ENCODE results near the gene DLL3. TPM values are rescaled to one million over a fixed set of nuclear protein-coding genes. Genes with fewer than 3 reads are reported as not detected.

Gene DLL3
- total RNA-seq, 1 donor from 2014 or later, result 42.7 TPM

DNA sequence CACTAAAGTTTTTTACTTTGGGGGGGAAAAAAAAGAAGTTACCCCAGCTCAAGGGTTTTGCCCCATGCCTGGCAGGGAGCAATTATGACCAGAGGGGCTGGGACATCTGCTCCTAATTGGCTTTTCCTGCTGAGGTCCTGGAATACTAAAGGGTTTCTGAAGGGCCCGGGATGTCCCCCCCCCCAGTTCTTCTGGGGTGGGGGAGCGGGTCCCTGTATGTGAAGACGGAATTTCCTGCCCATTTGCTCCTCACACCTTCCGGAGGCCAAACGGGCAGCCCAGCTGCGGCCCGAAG lies 1.1 kb upstream of the DLL3 start:
- Mint-ChIP-seq H3K4me1 (ENCODE audit: unreplicated experiment) (peaks cover 16% of the 10 kb centered on the region), H3K36me3 (ENCODE audit: low read depth, unreplicated experiment) (peaks cover 15% of the 10 kb centered on the region)

DNA sequence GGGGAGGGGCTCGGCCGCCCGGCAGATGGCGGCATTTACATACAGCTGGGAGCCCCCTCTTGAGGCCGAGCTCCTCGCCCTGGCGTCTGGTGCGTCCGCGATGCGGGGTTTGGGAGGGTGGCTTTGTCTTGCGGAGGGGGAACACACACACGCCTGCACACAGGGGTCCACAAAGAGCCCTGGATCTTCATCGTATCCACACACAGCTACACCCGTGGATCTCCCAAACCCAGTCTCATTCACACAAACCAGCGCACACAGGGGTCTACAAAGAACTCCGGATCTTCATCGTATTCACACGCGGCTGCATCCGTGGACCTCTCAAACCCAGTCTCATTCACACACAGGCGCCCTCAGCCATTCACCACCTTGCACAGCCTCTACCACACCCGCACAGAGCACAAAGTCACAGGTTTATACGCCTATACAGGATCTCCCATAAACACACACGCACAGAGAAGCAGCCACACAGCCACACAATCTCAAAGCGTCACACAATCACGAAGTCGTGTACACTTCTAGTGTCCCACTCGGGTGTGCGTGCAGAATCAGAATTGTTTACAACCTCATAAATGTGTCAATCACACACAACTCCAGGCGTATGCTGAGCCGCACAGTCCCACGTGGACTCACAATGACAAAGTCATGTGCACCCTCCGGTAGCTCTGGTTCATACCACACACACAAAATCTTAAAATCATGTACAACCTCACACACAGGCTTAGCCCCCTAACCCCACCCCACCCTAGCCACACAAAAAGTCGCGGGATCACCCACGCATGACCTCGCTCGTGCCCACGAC lies 550 bp upstream of the DLL3 start:
- peak overlapping the region; percentile 62 for H3K27ac Mint-ChIP-seq (ENCODE audit: unreplicated experiment)
- H3K4me1 Mint-ChIP-seq (ENCODE audit: unreplicated experiment), result peaks cover 16% of the 10 kb centered on the region
- peaks cover 10% of the 10 kb centered on the region for H3K27me3 Mint-ChIP-seq (ENCODE audit: unreplicated experiment)
- peaks cover 13% of the 10 kb centered on the region for H3K36me3 Mint-ChIP-seq (ENCODE audit: low read depth, unreplicated experiment)
- H3K9me3 Mint-ChIP-seq (ENCODE audit: unreplicated experiment), result peaks cover 4% of the 10 kb centered on the region
- H3K4me3 Mint-ChIP-seq (ENCODE audit: unreplicated experiment), result peak overlapping the region; percentile 97
- DNase-seq (ENCODE audit: low spot score), result peak; percentile 81
- TF ChIP-seq, protein P1, sequence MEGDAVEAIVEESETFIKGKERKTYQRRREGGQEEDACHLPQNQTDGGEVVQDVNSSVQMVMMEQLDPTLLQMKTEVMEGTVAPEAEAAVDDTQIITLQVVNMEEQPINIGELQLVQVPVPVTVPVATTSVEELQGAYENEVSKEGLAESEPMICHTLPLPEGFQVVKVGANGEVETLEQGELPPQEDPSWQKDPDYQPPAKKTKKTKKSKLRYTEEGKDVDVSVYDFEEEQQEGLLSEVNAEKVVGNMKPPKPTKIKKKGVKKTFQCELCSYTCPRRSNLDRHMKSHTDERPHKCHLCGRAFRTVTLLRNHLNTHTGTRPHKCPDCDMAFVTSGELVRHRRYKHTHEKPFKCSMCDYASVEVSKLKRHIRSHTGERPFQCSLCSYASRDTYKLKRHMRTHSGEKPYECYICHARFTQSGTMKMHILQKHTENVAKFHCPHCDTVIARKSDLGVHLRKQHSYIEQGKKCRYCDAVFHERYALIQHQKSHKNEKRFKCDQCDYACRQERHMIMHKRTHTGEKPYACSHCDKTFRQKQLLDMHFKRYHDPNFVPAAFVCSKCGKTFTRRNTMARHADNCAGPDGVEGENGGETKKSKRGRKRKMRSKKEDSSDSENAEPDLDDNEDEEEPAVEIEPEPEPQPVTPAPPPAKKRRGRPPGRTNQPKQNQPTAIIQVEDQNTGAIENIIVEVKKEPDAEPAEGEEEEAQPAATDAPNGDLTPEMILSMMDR (IDR thresholded peaks at IDR 0.05; ENCODE audit: unreplicated experiment), result no peak

More for the DNA sequence above, 1.1 kb upstream of the DLL3 start:
- H3K9me3 Mint-ChIP-seq (ENCODE audit: unreplicated experiment), result peaks cover 4% of the 10 kb centered on the region
- no peak overlapping the region for H3K4me3 Mint-ChIP-seq (ENCODE audit: unreplicated experiment)
- TF ChIP-seq, protein P1 (IDR thresholded peaks at IDR 0.05; ENCODE audit: unreplicated experiment), result no peak
- peaks cover 10% of the 10 kb centered on the region for H3K27me3 Mint-ChIP-seq (ENCODE audit: unreplicated experiment)
- DNase-seq (ENCODE audit: low spot score), result no peak
- H3K27ac Mint-ChIP-seq (ENCODE audit: unreplicated experiment), result no peak overlapping the region

GRCh38 chr19:39499932-39500331 lies 1.2 kb downstream of the DLL3 start:
- H3K36me3 Mint-ChIP-seq (ENCODE audit: low read depth, unreplicated experiment), result peaks cover 30% of the 10 kb centered on the region

DNA sequence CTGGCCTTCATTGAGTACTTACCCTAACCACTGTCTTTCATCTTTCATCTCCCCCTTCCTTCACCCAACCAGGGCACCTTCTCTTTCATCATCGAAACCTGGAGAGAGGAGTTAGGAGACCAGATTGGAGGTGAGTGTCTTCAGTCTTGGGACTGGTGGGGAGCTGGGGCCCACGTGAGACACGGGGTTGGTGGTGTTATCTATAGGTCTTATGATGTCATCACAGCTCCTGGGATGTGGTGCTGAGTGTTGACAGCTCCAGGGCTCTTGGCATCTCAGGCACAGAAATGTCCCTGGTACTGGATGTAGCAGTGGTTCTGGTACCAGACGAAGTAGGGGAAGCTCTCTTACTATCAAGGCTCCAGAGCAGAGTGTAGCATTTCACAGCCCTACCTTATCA lies 1.8 kb downstream of the DLL3 start:
- TF ChIP-seq, protein P1 (IDR thresholded peaks at IDR 0.05; ENCODE audit: unreplicated experiment), result no peak
- H3K4me1 Mint-ChIP-seq (ENCODE audit: unreplicated experiment), result peaks cover 16% of the 10 kb centered on the region
- peaks cover 4% of the 10 kb centered on the region for H3K9me3 Mint-ChIP-seq (ENCODE audit: unreplicated experiment)
- peaks cover 10% of the 10 kb centered on the region for H3K27me3 Mint-ChIP-seq (ENCODE audit: unreplicated experiment)
- H3K4me3 Mint-ChIP-seq (ENCODE audit: unreplicated experiment), result no peak overlapping the region
- no peak for DNase-seq (ENCODE audit: low spot score)
- H3K36me3 Mint-ChIP-seq (ENCODE audit: low read depth, unreplicated experiment), result peaks cover 30% of the 10 kb centered on the region
- no peak overlapping the region for H3K27ac Mint-ChIP-seq (ENCODE audit: unreplicated experiment)

More at GRCh38 chr19:39499932-39500331, 1.2 kb downstream of the DLL3 start:
- DNase-seq (ENCODE audit: low spot score), result no peak
- peak overlapping the region; percentile 95 for H3K4me3 Mint-ChIP-seq (ENCODE audit: unreplicated experiment)
- peaks cover 10% of the 10 kb centered on the region for H3K27me3 Mint-ChIP-seq (ENCODE audit: unreplicated experiment)
- H3K4me1 Mint-ChIP-seq (ENCODE audit: unreplicated experiment), result peaks cover 16% of the 10 kb centered on the region
- peaks cover 4% of the 10 kb centered on the region for H3K9me3 Mint-ChIP-seq (ENCODE audit: unreplicated experiment)
- peak overlapping the region; percentile 55 for H3K27ac Mint-ChIP-seq (ENCODE audit: unreplicated experiment)
- TF ChIP-seq, protein P1 (IDR thresholded peaks at IDR 0.05; ENCODE audit: unreplicated experiment), result no peak

DNA sequence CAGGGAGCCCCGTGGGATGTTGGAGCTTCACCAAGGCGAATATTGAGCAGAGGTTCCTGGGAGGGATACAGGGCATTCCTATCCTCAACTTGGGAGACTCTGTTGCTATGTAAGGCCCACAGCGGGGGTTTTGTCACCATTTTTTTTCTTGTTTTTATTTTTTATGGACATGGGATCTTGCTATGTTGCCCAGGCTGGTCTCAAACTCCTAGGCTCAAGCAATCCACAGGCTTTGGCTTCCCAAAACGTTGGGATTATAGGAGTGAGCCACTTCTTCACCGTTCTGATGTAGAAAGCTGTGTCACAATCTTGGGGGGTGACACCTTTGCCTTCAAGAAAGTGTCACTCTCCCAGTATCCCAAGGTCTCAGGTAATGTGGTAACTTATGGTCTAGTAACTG lies 2.6 kb downstream of the DLL3 start:
- Mint-ChIP-seq H3K4me3 (ENCODE audit: unreplicated experiment) (no peak overlapping the region), H3K9me3 (ENCODE audit: unreplicated experiment) (peaks cover 4% of the 10 kb centered on the region), H3K27me3 (ENCODE audit: unreplicated experiment) (peaks cover 13% of the 10 kb centered on the region), H3K27ac (ENCODE audit: unreplicated experiment) (no peak overlapping the region), H3K4me1 (ENCODE audit: unreplicated experiment) (peaks cover 15% of the 10 kb centered on the region), H3K36me3 (ENCODE audit: low read depth, unreplicated experiment) (peaks cover 33% of the 10 kb centered on the region)
- no peak for DNase-seq (ENCODE audit: low spot score)
- TF ChIP-seq, protein P1 (IDR thresholded peaks at IDR 0.05; ENCODE audit: unreplicated experiment), result no peak

Measured in endothelial cell (in vitro differentiated cells).